WTC11 (cell line): ENCODE data around the gene CIRBP. TPM values are rescaled to one million over a fixed set of nuclear protein-coding genes. Genes with fewer than 3 reads are reported as not detected.

Source experiments
- ATAC-seq: fragments of 200-7000 bp; cut with Tn5 transposase; 2 replicates; pipeline ENCODE4 v1.10.0; 2021; ENCODE audit warnings: mild to moderate bottlenecking, moderate library complexity
- CTCF ChIA-PET: fragments of 300-600 bp; sonication (Branson Sonifier 250); formaldehyde crosslinking; loops from one replicate; lab custom pipeline; 2021; ENCODE audit warnings: antibody characterized with exemption; lab: Charles Lee
- POLR2A ChIA-PET: fragments of 350-600 bp; sonication (Branson Sonifier 250); formaldehyde crosslinking; loops from one replicate; lab custom pipeline; 2021; ENCODE audit warnings: antibody characterized with exemption; lab: Charles Lee
- DNase-seq: peaks from one replicate; pipeline ENCODE4 v3.0.0; 2021; ENCODE audit warnings: low spot score
- H3K27ac Mint-ChIP-seq: 2 replicates; pipeline ENCODE4 v1.8.0; 2021; ENCODE audit warnings: mixed read lengths
- H3K27me3 Mint-ChIP-seq: 2 replicates; pipeline ENCODE4 v1.8.0; 2021; ENCODE audit warnings: low read depth, mild to moderate bottlenecking, moderate library complexity, mixed read lengths
- H3K36me3 Mint-ChIP-seq: 2 replicates; pipeline ENCODE4 v1.8.0; 2021; ENCODE audit warnings: mixed read lengths
- H3K4me1 Mint-ChIP-seq: 2 replicates; pipeline ENCODE4 v1.8.0; 2022; ENCODE audit warnings: mixed read lengths
- H3K4me3 Mint-ChIP-seq: 2 replicates; pipeline ENCODE4 v1.8.0; 2021; ENCODE audit warnings: mild to moderate bottlenecking, moderate library complexity, mixed read lengths
- H3K9me3 Mint-ChIP-seq: 2 replicates; pipeline ENCODE4 v1.8.0; 2021; ENCODE audit warnings: mixed read lengths
- AFF4 ChIP-seq: sonication (generic); formaldehyde crosslinking; IDR thresholded peaks from 2 replicates; pipeline ENCODE4 v1.8.1; 2023; ENCODE audit warnings: mild to moderate bottlenecking, missing genetic modification reagents, borderline replicate concordance
- ARID4B ChIP-seq: sonication (generic); formaldehyde crosslinking; IDR thresholded peaks from 2 replicates; pipeline ENCODE4 v1.8.0; 2023; ENCODE audit warnings: missing genetic modification reagents, mild to moderate bottlenecking, borderline replicate concordance
- CDX4 ChIP-seq: fragments of 250-450 bp; sonication (Bioruptor Pico); IDR thresholded peaks from 2 replicates; pipeline ENCODE4 v1.9.0; 2021; ENCODE audit warnings: moderate library complexity, mild to moderate bottlenecking, inconsistent platforms, borderline replicate concordance
- ESRRA ChIP-seq: sonication (generic); formaldehyde crosslinking; IDR thresholded peaks from 2 replicates; pipeline ENCODE4 v1.8.1; 2022; ENCODE audit warnings: mild to moderate bottlenecking, missing genetic modification reagents, borderline replicate concordance
- FOXJ3 ChIP-seq: sonication (generic); formaldehyde crosslinking; IDR thresholded peaks from 2 replicates; pipeline ENCODE4 v1.9.0; 2021; ENCODE audit warnings: missing genetic modification reagents, mild to moderate bottlenecking, borderline replicate concordance
- KAT7 ChIP-seq: sonication (generic); formaldehyde crosslinking; IDR thresholded peaks from 2 replicates; pipeline ENCODE4 v1.8.1; 2023; ENCODE audit warnings: missing genetic modification reagents, mild to moderate bottlenecking, borderline replicate concordance
- MXD4 ChIP-seq: fragments of 250-450 bp; sonication (Bioruptor Pico); IDR thresholded peaks from 2 replicates; pipeline ENCODE4 v1.8.0; 2021; ENCODE audit warnings: mild to moderate bottlenecking, moderate library complexity, borderline replicate concordance
- SMAD3 ChIP-seq: sonication (generic); formaldehyde crosslinking; IDR thresholded peaks from 2 replicates; pipeline ENCODE4 v1.8.0; 2022; ENCODE audit warnings: missing genetic modification reagents, mild to moderate bottlenecking, borderline replicate concordance
- SMAD4 ChIP-seq: sonication (generic); formaldehyde crosslinking; IDR thresholded peaks from 2 replicates; pipeline ENCODE4 v1.8.0; 2022; ENCODE audit warnings: mild to moderate bottlenecking, missing genetic modification reagents
- TCF7 ChIP-seq: sonication (generic); formaldehyde crosslinking; IDR thresholded peaks from 2 replicates; pipeline ENCODE4 v1.8.0; 2022; ENCODE audit warnings: mild to moderate bottlenecking, low read depth, missing genetic modification reagents, moderate library complexity
- TEAD4 ChIP-seq: sonication (generic); formaldehyde crosslinking; IDR thresholded peaks from 2 replicates; pipeline ENCODE4 v1.8.0; 2022; ENCODE audit warnings: mild to moderate bottlenecking, missing genetic modification reagents
- ZBTB21 ChIP-seq: sonication (generic); formaldehyde crosslinking; IDR thresholded peaks from 2 replicates; pipeline ENCODE4 v1.8.1; 2023; ENCODE audit warnings: mild to moderate bottlenecking, missing genetic modification reagents, borderline replicate concordance
- ZNF138 ChIP-seq: sonication (generic); formaldehyde crosslinking; conservative IDR thresholded peaks from 2 replicates; pipeline ENCODE4 v1.8.1; 2022; ENCODE audit warnings: mild to moderate bottlenecking, moderate library complexity, missing genetic modification reagents
- ZNF232 ChIP-seq: sonication (generic); formaldehyde crosslinking; IDR thresholded peaks from 2 replicates; pipeline ENCODE4 v1.8.0; 2022; ENCODE audit warnings: mild to moderate bottlenecking, missing genetic modification reagents
- ZNF317 ChIP-seq: sonication (generic); formaldehyde crosslinking; IDR thresholded peaks from 2 replicates; pipeline ENCODE4 v1.8.1; 2023; ENCODE audit warnings: low read depth, mild to moderate bottlenecking, moderate library complexity, missing genetic modification reagents, borderline replicate concordance
- total RNA-seq: library from RNA; stranded (reverse); gene quantifications from 3 replicates; pipeline ENCODE4 v1.2.3, GENCODE V29; 2021

CIRBP gene
- total RNA-seq, 1 experiment from 2014 or later: 298 TPM

GRCh38 chr19:1288226-1288612 lies 19.1 kb downstream of the CIRBP start (continued):
- TF ChIP-seq KAT7 (CRISPR knock-in tag) (no peak), ZNF232 (CRISPR knock-in tag) (no peak), AFF4 (CRISPR knock-in tag) (no peak)

GRCh38 chr19:1288833-1289685 lies 19.9 kb downstream of the CIRBP start:
- ChIA-PET POLR2A (no interaction called here), CTCF (no interaction called here)
- Mint-ChIP-seq H3K36me3 (no peaks in the 10 kb centered on the region), H3K4me3 (no peak overlapping the region), H3K4me1 (peaks cover 10% of the 10 kb centered on the region), H3K27me3 (peaks cover 17% of the 10 kb centered on the region), H3K9me3 (no peaks in the 10 kb centered on the region), H3K27ac (no peak overlapping the region)
- DNase-seq (no peak), ATAC-seq (no peak)
- TF ChIP-seq TEAD4 (CRISPR knock-in tag) (no peak), SMAD4 (CRISPR knock-in tag) (no peak), MXD4 (CRISPR knock-in tag) (no peak), ARID4B (CRISPR knock-in tag) (no peak), FOXJ3 (no peak), SMAD3 (no peak), ZNF138 (CRISPR knock-in tag) (no peak), TCF7 (CRISPR knock-in tag) (no peak), CDX4 (CRISPR knock-in tag) (no peak), ZNF317 (CRISPR knock-in tag) (no peak), ESRRA (CRISPR knock-in tag) (no peak), ZBTB21 (CRISPR knock-in tag) (no peak)
